ENCODE data around the gene WDR59. TPM values are rescaled to one million over a fixed set of nuclear protein-coding genes. Genes with fewer than 3 reads are reported as not detected.

WDR59 gene
- total RNA-seq, 1 donor from 2014 or later: 16.3 TPM

DNA sequence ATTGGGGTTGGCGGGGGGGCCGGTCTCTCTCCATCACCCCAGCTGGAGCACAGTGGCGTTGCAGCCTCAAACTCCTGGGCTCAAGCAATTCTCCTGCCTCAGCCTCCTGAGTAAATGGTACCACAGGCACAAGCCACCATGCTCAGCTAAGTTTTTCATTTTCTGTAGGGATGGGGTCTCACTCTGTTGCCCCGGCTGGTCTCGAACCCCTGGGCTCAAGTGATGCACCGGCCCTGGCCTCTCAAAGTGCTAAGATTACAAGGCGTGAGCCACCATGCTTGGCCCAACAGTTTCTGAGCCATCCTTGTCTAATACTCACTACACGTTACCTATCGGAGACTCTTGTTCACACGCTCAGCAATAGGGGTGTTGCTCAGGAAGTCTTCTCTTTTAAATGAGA, 11.6 kb downstream of the WDR59 start:
- no peak for DNase-seq (ENCODE audit: low read depth)
- no peak overlapping the region for H3K4me3 ChIP-seq (ENCODE audit: low read depth, low read length)
- TF ChIP-seq, protein P1, sequence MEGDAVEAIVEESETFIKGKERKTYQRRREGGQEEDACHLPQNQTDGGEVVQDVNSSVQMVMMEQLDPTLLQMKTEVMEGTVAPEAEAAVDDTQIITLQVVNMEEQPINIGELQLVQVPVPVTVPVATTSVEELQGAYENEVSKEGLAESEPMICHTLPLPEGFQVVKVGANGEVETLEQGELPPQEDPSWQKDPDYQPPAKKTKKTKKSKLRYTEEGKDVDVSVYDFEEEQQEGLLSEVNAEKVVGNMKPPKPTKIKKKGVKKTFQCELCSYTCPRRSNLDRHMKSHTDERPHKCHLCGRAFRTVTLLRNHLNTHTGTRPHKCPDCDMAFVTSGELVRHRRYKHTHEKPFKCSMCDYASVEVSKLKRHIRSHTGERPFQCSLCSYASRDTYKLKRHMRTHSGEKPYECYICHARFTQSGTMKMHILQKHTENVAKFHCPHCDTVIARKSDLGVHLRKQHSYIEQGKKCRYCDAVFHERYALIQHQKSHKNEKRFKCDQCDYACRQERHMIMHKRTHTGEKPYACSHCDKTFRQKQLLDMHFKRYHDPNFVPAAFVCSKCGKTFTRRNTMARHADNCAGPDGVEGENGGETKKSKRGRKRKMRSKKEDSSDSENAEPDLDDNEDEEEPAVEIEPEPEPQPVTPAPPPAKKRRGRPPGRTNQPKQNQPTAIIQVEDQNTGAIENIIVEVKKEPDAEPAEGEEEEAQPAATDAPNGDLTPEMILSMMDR (conservative IDR thresholded peaks at IDR 0.05; ENCODE audit: low read depth, low read length): no peak

DNA sequence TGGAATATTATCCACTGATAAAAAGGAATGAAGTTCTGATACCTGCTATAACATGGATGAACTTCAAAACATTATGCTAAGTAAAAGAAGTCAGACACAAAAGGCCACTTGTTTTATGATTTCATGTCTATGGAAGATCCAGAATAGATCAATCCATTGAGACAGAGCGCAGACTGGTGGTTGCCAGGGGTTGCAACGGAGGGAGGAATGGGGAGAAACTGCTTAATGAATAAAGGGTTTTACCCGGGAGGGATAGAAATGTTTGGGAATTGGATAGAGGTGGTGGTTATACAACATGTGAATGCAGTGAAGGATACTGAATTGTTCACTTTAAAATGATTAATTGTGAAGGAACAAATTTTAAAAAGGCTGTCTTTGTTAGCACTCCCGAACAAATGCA, 30.2 kb downstream of the WDR59 start:
- no peak overlapping the region for H3K4me3 ChIP-seq (ENCODE audit: low read depth, low read length)
- TF ChIP-seq, protein P1 (conservative IDR thresholded peaks at IDR 0.05; ENCODE audit: low read depth, low read length): no peak
- DNase-seq (ENCODE audit: low read depth): no peak

DNA sequence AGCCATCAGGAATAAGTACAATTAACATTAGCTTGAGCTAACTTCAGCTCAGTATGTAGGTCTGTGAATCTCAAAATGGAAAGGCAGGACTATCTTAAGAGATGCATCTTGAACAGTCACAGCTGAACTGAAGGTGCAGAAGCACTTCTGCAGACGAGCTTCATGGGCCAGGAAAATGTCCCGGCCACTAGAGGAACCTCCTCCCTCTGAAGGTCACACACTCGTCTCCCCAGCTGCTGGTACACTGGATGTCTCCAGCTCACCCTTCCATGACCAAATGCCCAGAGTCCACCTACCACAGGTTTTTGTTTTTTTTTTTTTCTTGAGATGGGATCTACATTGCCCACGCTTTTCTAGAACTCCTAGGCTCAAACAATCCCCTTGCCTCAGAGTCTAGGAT, 33.2 kb downstream of the WDR59 start:
- no peak overlapping the region for H3K4me3 ChIP-seq (ENCODE audit: low read depth, low read length)
- no peak for DNase-seq (ENCODE audit: low read depth)
- TF ChIP-seq, protein P1 (conservative IDR thresholded peaks at IDR 0.05; ENCODE audit: low read depth, low read length): no peak

DNA sequence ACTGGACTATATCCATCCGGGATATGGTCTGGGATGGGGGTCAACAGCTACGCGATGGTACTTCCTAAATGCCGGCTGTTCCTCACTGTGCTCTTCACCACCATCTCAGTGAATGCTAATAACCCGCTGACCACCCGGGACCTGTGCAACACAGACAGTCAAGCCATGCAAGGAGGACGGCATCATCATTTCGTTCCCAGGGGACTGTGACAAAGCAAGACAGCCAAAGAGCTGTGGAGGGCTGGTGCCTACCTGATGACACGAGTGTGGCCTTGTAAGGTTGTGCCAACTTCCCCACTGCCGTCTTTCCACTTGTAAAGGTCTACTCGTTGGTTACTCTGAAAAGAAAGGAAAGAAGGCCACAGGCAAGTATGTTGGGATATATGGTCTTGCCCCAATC, 33.7 kb downstream of the WDR59 start:
- no peak for DNase-seq (ENCODE audit: low read depth)
- H3K4me3 ChIP-seq (ENCODE audit: low read depth, low read length): no peak overlapping the region
- TF ChIP-seq, protein P1 (conservative IDR thresholded peaks at IDR 0.05; ENCODE audit: low read depth, low read length): no peak

DNA sequence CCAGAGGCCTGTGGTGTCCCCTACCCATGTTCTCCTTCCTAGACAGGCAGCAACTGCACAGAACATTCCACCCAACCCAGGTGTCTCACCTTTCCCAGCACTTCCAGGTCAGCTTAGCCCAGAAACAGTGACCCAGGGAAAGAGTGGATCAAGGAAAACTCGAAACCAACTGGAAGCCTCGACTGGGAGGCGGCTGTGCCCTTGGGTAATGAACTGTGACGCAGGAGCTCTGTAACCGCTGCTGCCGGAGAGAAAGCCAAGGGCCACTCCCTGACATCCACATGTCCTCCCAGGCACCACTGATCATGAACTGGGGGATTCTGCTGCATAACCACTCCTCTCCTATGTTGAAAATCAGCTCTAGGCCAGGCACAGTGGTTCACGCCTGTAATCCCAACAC, 34.4 kb downstream of the WDR59 start:
- DNase-seq (ENCODE audit: low read depth): no peak
- H3K4me3 ChIP-seq (ENCODE audit: low read depth, low read length): no peak overlapping the region
- TF ChIP-seq, protein P1 (conservative IDR thresholded peaks at IDR 0.05; ENCODE audit: low read depth, low read length): no peak

DNA sequence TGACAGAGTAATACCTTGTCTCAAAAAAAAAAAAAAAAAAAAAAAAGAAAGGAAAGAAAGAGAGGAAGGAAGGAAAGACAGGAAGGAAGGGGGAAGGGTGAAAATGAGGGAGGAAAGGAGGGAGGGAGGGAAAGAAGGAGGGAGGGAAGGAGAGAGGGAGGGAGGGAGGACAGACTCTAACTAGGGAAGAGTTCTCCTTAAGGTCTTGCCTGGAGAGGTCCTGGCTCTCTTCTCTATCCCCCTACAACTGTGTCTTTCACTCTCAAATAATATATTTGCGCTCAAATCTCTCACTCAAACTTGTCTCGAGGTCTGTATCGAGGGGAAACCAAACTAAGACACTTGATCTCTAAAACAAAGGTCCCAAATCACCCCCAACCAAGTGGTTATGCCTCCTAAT, 35.6 kb downstream of the WDR59 start:
- no peak overlapping the region for H3K4me3 ChIP-seq (ENCODE audit: low read depth, low read length)
- TF ChIP-seq, protein P1 (conservative IDR thresholded peaks at IDR 0.05; ENCODE audit: low read depth, low read length): no peak
- no peak for DNase-seq (ENCODE audit: low read depth)

DNA sequence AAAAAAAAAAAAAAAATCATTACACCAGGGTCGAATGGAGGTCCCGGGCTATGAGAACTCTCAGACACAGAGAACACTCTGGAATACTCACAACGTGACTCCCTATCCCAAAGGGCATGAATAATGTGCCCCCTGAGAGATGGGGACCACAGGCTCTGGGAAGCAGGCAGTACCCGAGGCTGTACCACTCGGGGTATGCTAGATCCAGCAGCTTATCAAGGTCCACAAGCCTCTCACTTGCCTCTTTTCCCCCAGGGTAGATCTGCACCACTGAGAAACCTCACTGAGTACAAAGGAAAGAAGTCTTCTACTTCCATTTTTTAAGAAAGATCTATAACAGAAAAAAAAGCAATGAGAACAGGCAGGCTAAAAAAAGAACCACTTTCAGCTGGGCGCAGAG, 40.5 kb downstream of the WDR59 start:
- no peak for DNase-seq (ENCODE audit: low read depth)
- H3K4me3 ChIP-seq (ENCODE audit: low read depth, low read length): no peak overlapping the region
- TF ChIP-seq, protein P1 (conservative IDR thresholded peaks at IDR 0.05; ENCODE audit: low read depth, low read length): no peak
